GM23338 (cell line): Measurements from ENCODE around the gene ARHGEF28. TPM values are rescaled to one million over a fixed set of nuclear protein-coding genes. Genes with fewer than 3 reads are reported as not detected.

Experiments used
- ATAC-seq: fragments of 200-7000 bp; cut with Tn5 transposase; 3 replicates; pipeline ENCODE4 v1.9.1; 2020
- DNase-seq: peaks from one replicate; pipeline ENCODE4 v3.0.0-alpha.2; 2015; ENCODE audit warnings: low spot score
- H2AFZ ChIP-seq: fragments of 200-600 bp; sonication (generic); 2 replicates; pipeline ENCODE4 v1.8.0; 2016; ENCODE audit warnings: antibody characterized with exemption, mild to moderate bottlenecking, moderate library complexity
- H3F3A ChIP-seq: fragments of 200-600 bp; sonication (generic); replicated peaks from 2 replicates; pipeline ENCODE4 v1.8.0; 2017; ENCODE audit warnings: antibody characterized with exemption, mixed run types, low read depth
- H3K27ac ChIP-seq: fragments of 200-600 bp; sonication (generic); 2 replicates; pipeline ENCODE4 v1.6.1; 2016; ENCODE audit warnings: low read depth
- H3K27me3 ChIP-seq: fragments of 200-600 bp; sonication (generic); 2 replicates; pipeline ENCODE4 v1.8.0; 2016; ENCODE audit warnings: mild to moderate bottlenecking, mixed run types, moderate library complexity; ENCODE audit not compliant: insufficient read depth
- H3K36me3 ChIP-seq: fragments of 200-600 bp; sonication (generic); 2 replicates; pipeline ENCODE4 v1.8.0; 2016; ENCODE audit warnings: mild to moderate bottlenecking; ENCODE audit not compliant: insufficient read depth
- H3K4me1 ChIP-seq: fragments of 200-600 bp; sonication (generic); 2 replicates; pipeline ENCODE4 v1.8.0; 2016; ENCODE audit warnings: mild to moderate bottlenecking, moderate library complexity; ENCODE audit not compliant: insufficient read depth
- H3K4me2 ChIP-seq: fragments of 200-600 bp; sonication (generic); 2 replicates; pipeline ENCODE4 v1.7.1; 2017; ENCODE audit warnings: mixed run types
- H3K4me3 ChIP-seq: fragments of 200-600 bp; sonication (generic); 2 replicates; pipeline ENCODE4 v1.6.1; 2016; ENCODE audit warnings: mixed run types
- H3K79me2 ChIP-seq: fragments of 200-600 bp; sonication (generic); replicated peaks from 2 replicates; pipeline ENCODE4 v1.8.0; 2017; ENCODE audit warnings: mild to moderate bottlenecking; ENCODE audit not compliant: insufficient read depth
- H3K9me2 ChIP-seq: fragments of 200-600 bp; sonication (generic); 2 replicates; pipeline ENCODE4 v1.8.0; 2017; ENCODE audit not compliant: insufficient read depth
- H4K20me1 ChIP-seq: fragments of 200-600 bp; sonication (generic); replicated peaks from 2 replicates; pipeline ENCODE4 v1.8.0; 2017; ENCODE audit warnings: mild to moderate bottlenecking; ENCODE audit not compliant: insufficient read depth
- H3K27ac Mint-ChIP-seq: 2 replicates; pipeline ENCODE4 v1.8.0; 2020; ENCODE audit warnings: inconsistent platforms, mild to moderate bottlenecking, moderate library complexity, mixed read lengths
- H3K27me3 Mint-ChIP-seq: 3 replicates; pipeline ENCODE4 v1.8.0; 2022; ENCODE audit warnings: low read depth, mild to moderate bottlenecking, moderate library complexity, mixed read lengths, inconsistent platforms; ENCODE audit not compliant: insufficient read depth, poor library complexity
- H3K36me3 Mint-ChIP-seq: 3 replicates; pipeline ENCODE4 v1.8.0; 2021; ENCODE audit warnings: low read depth, mild to moderate bottlenecking, inconsistent platforms, moderate library complexity, mixed read lengths
- H3K4me1 Mint-ChIP-seq: 3 replicates; pipeline ENCODE4 v1.8.0; 2020; ENCODE audit warnings: mild to moderate bottlenecking, inconsistent platforms, mixed read lengths
- H3K4me3 Mint-ChIP-seq: 3 replicates; pipeline ENCODE4 v1.8.0; 2021; ENCODE audit warnings: moderate library complexity, mild to moderate bottlenecking, inconsistent platforms, mixed read lengths
- H3K9me3 Mint-ChIP-seq: 3 replicates; pipeline ENCODE4 v1.8.0; 2020; ENCODE audit warnings: moderate library complexity, mild to moderate bottlenecking, inconsistent platforms, mixed read lengths
- CREB1 ChIP-seq: fragments of 250-450 bp; sonication (Bioruptor Pico); IDR thresholded peaks from 2 replicates; pipeline ENCODE4 v1.5.0; 2020; ENCODE audit warnings: low read depth, mild to moderate bottlenecking, moderate library complexity
- ETS1 ChIP-seq: IDR thresholded peaks from 2 replicates; pipeline ENCODE4 v1.6.1; 2016; ENCODE audit warnings: antibody characterized with exemption
- EZH2 ChIP-seq: fragments of 200-600 bp; sonication (generic); IDR thresholded peaks from one replicate; pipeline ENCODE4 v1.8.0; 2017; ENCODE audit warnings: antibody characterized with exemption, mild to moderate bottlenecking, low read depth; ENCODE audit not compliant: unreplicated experiment
- EZH2phosphoT487 ChIP-seq: fragments of 200-600 bp; sonication (generic); IDR thresholded peaks from one replicate; pipeline ENCODE4 v1.8.1; 2018; ENCODE audit warnings: antibody characterized with exemption; ENCODE audit not compliant: unreplicated experiment
- JUNB ChIP-seq: IDR thresholded peaks from one replicate; pipeline ENCODE4 v1.6.1; 2016; ENCODE audit warnings: antibody characterized with exemption; ENCODE audit not compliant: unreplicated experiment
- NANOG ChIP-seq: IDR thresholded peaks from 2 replicates; pipeline ENCODE4 v1.6.1; 2016; ENCODE audit warnings: antibody characterized with exemption, borderline replicate concordance
- POLR2AphosphoS5 ChIP-seq: IDR thresholded peaks from 2 replicates; pipeline ENCODE4 v1.6.1; 2016; ENCODE audit warnings: antibody characterized with exemption, low read depth
- STAT1 ChIP-seq: IDR thresholded peaks from one replicate; pipeline ENCODE4 v1.6.1; 2016; ENCODE audit warnings: antibody characterized with exemption; ENCODE audit not compliant: unreplicated experiment
- ZNF114 ChIP-seq: fragments of 250-450 bp; sonication (Bioruptor Pico); IDR thresholded peaks from 2 replicates; pipeline ENCODE4 v1.5.0; 2020; ENCODE audit warnings: mild to moderate bottlenecking, moderate library complexity
- ZNF331 ChIP-seq: fragments of 250-450 bp; sonication (Bioruptor Pico); IDR thresholded peaks from 2 replicates; pipeline ENCODE4 v1.5.0; 2020; ENCODE audit warnings: low read depth, mild to moderate bottlenecking, moderate library complexity
- polyA plus RNA-seq: library from polyadenylated mRNA; unstranded; fragments of >200 nt; fragmentation: Nextera tagmentation; extraction: Ambion mirVana; gene quantifications from 2 replicates; pipeline ENCODE4 v1.2.1, GENCODE V29; 2016
- total RNA-seq: library from RNA; depleted of rRNA; stranded (reverse); fragments of >200 nt; shearing (Covaris generic); gene quantifications from 2 replicates; pipeline ENCODE4 v1.2.3, GENCODE V29; 2014
- TF ChIP-seq, protein P1 (sequence below): IDR thresholded peaks from one replicate; pipeline ENCODE4 v1.6.1; 2018; ENCODE audit warnings: antibody characterized with exemption; ENCODE audit not compliant: unreplicated experiment
- TF ChIP-seq, protein P2 (sequence below): fragments of 250-450 bp; sonication (Bioruptor Pico); IDR thresholded peaks from 2 replicates; pipeline ENCODE4 v1.5.0; 2020; ENCODE audit warnings: mild to moderate bottlenecking, moderate library complexity
- TF ChIP-seq, protein P3 (sequence below), 2 experiments: fragments of 200-600 bp in 1 of 2; sonication (generic) in 1 of 2; conservative IDR thresholded peaks; 2 replicates each; pipeline versions ENCODE4 v1.5.1 to v1.6.1; 2016 to 2017; ENCODE audit warnings: antibody characterized with exemption in 2 of 2, low read depth in 2 of 2, mild to moderate bottlenecking in 2 of 2, moderate library complexity in 1 of 2

ARHGEF28 gene
- total and polyA plus RNA-seq, 2 experiments from 2014 or later = 0.39 to 1.0 TPM

GRCh38 chr5:73670731-73671130, 44.7 kb downstream of the ARHGEF28 start:
- H3K79me2 ChIP-seq = no peaks in the 10 kb centered on the region
- no peak for TF ChIP-seq POLR2AphosphoS5
- TF ChIP-seq ETS1 = no peak
- TF ChIP-seq ZNF114 = no peak
- TF ChIP-seq, protein P1, sequence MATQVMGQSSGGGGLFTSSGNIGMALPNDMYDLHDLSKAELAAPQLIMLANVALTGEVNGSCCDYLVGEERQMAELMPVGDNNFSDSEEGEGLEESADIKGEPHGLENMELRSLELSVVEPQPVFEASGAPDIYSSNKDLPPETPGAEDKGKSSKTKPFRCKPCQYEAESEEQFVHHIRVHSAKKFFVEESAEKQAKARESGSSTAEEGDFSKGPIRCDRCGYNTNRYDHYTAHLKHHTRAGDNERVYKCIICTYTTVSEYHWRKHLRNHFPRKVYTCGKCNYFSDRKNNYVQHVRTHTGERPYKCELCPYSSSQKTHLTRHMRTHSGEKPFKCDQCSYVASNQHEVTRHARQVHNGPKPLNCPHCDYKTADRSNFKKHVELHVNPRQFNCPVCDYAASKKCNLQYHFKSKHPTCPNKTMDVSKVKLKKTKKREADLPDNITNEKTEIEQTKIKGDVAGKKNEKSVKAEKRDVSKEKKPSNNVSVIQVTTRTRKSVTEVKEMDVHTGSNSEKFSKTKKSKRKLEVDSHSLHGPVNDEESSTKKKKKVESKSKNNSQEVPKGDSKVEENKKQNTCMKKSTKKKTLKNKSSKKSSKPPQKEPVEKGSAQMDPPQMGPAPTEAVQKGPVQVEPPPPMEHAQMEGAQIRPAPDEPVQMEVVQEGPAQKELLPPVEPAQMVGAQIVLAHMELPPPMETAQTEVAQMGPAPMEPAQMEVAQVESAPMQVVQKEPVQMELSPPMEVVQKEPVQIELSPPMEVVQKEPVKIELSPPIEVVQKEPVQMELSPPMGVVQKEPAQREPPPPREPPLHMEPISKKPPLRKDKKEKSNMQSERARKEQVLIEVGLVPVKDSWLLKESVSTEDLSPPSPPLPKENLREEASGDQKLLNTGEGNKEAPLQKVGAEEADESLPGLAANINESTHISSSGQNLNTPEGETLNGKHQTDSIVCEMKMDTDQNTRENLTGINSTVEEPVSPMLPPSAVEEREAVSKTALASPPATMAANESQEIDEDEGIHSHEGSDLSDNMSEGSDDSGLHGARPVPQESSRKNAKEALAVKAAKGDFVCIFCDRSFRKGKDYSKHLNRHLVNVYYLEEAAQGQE = no peak
- TF ChIP-seq, protein P2, sequence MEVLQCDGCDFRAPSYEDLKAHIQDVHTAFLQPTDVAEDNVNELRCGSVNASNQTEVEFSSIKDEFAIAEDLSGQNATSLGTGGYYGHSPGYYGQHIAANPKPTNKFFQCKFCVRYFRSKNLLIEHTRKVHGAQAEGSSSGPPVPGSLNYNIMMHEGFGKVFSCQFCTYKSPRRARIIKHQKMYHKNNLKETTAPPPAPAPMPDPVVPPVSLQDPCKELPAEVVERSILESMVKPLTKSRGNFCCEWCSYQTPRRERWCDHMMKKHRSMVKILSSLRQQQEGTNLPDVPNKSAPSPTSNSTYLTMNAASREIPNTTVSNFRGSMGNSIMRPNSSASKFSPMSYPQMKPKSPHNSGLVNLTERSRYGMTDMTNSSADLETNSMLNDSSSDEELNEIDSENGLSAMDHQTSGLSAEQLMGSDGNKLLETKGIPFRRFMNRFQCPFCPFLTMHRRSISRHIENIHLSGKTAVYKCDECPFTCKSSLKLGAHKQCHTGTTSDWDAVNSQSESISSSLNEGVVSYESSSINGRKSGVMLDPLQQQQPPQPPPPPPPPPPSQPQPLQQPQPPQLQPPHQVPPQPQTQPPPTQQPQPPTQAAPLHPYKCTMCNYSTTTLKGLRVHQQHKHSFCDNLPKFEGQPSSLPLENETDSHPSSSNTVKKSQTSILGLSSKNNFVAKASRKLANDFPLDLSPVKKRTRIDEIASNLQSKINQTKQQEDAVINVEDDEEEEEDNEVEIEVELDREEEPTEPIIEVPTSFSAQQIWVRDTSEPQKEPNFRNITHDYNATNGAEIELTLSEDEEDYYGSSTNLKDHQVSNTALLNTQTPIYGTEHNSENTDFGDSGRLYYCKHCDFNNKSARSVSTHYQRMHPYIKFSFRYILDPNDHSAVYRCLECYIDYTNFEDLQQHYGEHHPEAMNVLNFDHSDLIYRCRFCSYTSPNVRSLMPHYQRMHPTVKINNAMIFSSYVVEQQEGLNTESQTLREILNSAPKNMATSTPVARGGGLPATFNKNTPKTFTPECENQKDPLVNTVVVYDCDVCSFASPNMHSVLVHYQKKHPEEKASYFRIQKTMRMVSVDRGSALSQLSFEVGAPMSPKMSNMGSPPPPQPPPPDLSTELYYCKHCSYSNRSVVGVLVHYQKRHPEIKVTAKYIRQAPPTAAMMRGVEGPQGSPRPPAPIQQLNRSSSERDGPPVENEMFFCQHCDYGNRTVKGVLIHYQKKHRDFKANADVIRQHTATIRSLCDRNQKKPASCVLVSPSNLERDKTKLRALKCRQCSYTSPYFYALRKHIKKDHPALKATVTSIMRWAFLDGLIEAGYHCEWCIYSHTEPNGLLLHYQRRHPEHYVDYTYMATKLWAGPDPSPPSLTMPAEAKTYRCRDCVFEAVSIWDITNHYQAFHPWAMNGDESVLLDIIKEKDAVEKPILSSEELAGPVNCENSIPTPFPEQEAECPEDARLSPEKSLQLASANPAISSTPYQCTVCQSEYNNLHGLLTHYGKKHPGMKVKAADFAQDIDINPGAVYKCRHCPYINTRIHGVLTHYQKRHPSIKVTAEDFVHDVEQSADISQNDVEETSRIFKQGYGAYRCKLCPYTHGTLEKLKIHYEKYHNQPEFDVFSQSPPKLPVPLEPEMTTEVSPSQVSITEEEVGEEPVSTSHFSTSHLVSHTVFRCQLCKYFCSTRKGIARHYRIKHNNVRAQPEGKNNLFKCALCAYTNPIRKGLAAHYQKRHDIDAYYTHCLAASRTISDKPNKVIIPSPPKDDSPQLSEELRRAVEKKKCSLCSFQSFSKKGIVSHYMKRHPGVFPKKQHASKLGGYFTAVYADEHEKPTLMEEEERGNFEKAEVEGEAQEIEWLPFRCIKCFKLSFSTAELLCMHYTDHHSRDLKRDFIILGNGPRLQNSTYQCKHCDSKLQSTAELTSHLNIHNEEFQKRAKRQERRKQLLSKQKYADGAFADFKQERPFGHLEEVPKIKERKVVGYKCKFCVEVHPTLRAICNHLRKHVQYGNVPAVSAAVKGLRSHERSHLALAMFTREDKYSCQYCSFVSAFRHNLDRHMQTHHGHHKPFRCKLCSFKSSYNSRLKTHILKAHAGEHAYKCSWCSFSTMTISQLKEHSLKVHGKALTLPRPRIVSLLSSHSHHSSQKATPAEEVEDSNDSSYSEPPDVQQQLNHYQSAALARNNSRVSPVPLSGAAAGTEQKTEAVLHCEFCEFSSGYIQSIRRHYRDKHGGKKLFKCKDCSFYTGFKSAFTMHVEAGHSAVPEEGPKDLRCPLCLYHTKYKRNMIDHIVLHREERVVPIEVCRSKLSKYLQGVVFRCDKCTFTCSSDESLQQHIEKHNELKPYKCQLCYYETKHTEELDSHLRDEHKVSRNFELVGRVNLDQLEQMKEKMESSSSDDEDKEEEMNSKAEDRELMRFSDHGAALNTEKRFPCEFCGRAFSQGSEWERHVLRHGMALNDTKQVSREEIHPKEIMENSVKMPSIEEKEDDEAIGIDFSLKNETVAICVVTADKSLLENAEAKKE (CRISPR knock-in tag) = no peak
- TF ChIP-seq CREB1 (CRISPR knock-in tag) = no peak
- no peak for TF ChIP-seq EZH2phosphoT487
- no peak for TF ChIP-seq NANOG
- TF ChIP-seq STAT1 = no peak
- TF ChIP-seq, protein P3, sequence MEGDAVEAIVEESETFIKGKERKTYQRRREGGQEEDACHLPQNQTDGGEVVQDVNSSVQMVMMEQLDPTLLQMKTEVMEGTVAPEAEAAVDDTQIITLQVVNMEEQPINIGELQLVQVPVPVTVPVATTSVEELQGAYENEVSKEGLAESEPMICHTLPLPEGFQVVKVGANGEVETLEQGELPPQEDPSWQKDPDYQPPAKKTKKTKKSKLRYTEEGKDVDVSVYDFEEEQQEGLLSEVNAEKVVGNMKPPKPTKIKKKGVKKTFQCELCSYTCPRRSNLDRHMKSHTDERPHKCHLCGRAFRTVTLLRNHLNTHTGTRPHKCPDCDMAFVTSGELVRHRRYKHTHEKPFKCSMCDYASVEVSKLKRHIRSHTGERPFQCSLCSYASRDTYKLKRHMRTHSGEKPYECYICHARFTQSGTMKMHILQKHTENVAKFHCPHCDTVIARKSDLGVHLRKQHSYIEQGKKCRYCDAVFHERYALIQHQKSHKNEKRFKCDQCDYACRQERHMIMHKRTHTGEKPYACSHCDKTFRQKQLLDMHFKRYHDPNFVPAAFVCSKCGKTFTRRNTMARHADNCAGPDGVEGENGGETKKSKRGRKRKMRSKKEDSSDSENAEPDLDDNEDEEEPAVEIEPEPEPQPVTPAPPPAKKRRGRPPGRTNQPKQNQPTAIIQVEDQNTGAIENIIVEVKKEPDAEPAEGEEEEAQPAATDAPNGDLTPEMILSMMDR (conservative IDR thresholded peaks at IDR 0.05; ENCODE audit: low read depth in 2 of 2) = no peak
- no peak for TF ChIP-seq JUNB
- no peak for TF ChIP-seq ZNF331 (CRISPR knock-in tag)
- no peak for TF ChIP-seq EZH2

More at GRCh38 chr5:73670731-73671130, 44.7 kb downstream of the ARHGEF28 start:
- Mint-ChIP-seq H3K4me3 (no peak overlapping the region), H3K9me3 (no peaks in the 10 kb centered on the region), H3K27me3 (peaks cover 4% of the 10 kb centered on the region), H3K36me3 (no peaks in the 10 kb centered on the region), H3K27ac (no peak overlapping the region), H3K4me1 (peaks cover 13% of the 10 kb centered on the region; the same call in 2 of the 3 replicates)
- Histone ChIP-seq H2AFZ (no peak overlapping the region), H3K4me1 (peaks cover 6% of the 10 kb centered on the region; the same call in 1 of the 2 replicates), H3F3A (no peaks in the 10 kb centered on the region), H3K9me2 (peaks cover 6% of the 10 kb centered on the region; the same call in 1 of the 2 replicates), H3K27me3 (no peaks in the 10 kb centered on the region), H4K20me1 (no peaks in the 10 kb centered on the region), H3K4me3 (no peak overlapping the region), H3K4me2 (no peak overlapping the region), H3K27ac (no peak overlapping the region), H3K36me3 (no peaks in the 10 kb centered on the region)
- ATAC-seq (no peak), DNase-seq (no peak)
